Measurements from ENCODE around the gene SH2B2. TPM values are rescaled to one million over a fixed set of nuclear protein-coding genes. Genes with fewer than 3 reads are reported as not detected.
"Not testable (repeated sequence)": the region's sequence is repeated elsewhere in the genome, so short reads cannot be mapped to it uniquely, and the experiment has no call there.

Gene SH2B2
- total RNA-seq, 2 donors from 2014 or later: 2.0 to 2.1 TPM

GRCh38 chr7:102317231-102318059, 30.8 kb downstream of the SH2B2 start:
- no peak overlapping the region for H3K27ac Mint-ChIP-seq

DNA sequence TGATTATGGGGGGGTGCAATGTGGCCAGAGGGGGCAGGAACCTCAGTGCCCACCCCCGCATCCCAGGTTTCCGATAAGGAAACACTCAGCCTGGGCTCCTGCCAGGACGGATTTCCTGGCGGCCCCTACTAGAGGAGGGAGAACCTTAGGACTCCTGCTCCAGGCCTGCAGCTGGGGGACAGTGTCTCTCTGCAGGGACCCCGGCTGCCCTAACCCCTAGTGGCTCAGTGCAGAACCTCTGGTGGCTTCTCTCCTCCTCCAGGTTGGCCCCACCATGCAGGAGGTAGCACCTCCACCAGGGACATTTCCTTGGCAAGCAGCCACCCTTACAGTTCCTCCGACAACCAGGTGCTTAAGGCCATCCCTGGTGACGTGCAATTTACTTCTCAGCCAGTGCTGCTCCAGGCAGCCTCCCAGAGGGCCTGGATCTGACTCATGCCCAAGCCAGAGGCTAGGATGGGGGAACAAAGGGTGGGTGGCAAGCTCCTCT, 31.9 kb downstream of the SH2B2 start:
- no peak for ATAC-seq
- DNase-seq: no peak
- H3K36me3 Mint-ChIP-seq (ENCODE audit: low read depth): no peaks in the 10 kb centered on the region
- peaks cover 3% of the 10 kb centered on the region for H3K4me1 Mint-ChIP-seq
- H3K27ac Mint-ChIP-seq: no peak overlapping the region
- H3K9me3 ChIP-seq (ENCODE audit: control insufficient read depth, low read length, poor library complexity, severe bottlenecking): no peaks in the 10 kb centered on the region
- no peak overlapping the region for H3K4me3 Mint-ChIP-seq
- H3K27me3 Mint-ChIP-seq: peaks cover 11% of the 10 kb centered on the region

More at GRCh38 chr7:102317231-102318059, 30.8 kb downstream of the SH2B2 start:
- DNase-seq (no peak), ATAC-seq (no peak)
- no peaks in the 10 kb centered on the region for H3K9me3 ChIP-seq (ENCODE audit: control insufficient read depth, low read length, poor library complexity, severe bottlenecking)
- Mint-ChIP-seq H3K36me3 (ENCODE audit: low read depth) (no peaks in the 10 kb centered on the region), H3K4me3 (no peak overlapping the region), H3K4me1 (peaks cover under 1% of the 10 kb centered on the region), H3K27me3 (peaks cover 5% of the 10 kb centered on the region)

DNA sequence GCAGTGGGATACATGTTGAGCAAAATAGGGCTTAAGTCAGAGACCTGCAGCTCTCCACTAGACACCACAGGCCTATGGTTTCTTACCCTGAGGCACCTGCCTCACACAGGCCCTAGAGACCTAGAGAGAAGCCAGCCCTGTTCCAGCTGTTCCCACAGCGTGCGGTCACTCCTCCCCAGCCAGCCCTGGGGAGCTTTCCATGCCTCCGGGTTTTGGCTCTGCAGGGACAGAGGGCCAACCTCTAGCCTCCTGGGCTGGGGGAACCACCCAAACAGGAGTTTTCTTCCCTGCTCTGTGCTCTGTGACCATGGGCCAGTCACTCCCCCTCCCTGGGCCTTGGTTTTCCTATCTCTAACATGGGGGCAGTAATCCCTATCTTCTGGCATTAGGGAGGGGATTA, 33.0 kb downstream of the SH2B2 start:
- H3K27ac Mint-ChIP-seq: peak overlapping the region; percentile 39
- no peak overlapping the region for H3K4me3 Mint-ChIP-seq
- no peaks in the 10 kb centered on the region for H3K36me3 Mint-ChIP-seq (ENCODE audit: low read depth)
- ATAC-seq (no peak), DNase-seq (no peak)
- peaks cover 16% of the 10 kb centered on the region for H3K27me3 Mint-ChIP-seq
- H3K9me3 ChIP-seq (ENCODE audit: control insufficient read depth, low read length, poor library complexity, severe bottlenecking): no peaks in the 10 kb centered on the region
- H3K4me1 Mint-ChIP-seq: peaks cover 3% of the 10 kb centered on the region

GRCh38 chr7:102320181-102320580, 33.5 kb downstream of the SH2B2 start:
- H3K9me3 ChIP-seq (ENCODE audit: control insufficient read depth, low read length, poor library complexity, severe bottlenecking): no peaks in the 10 kb centered on the region
- Mint-ChIP-seq H3K4me1 (peaks cover 3% of the 10 kb centered on the region), H3K27ac (peak overlapping the region; percentile 39), H3K36me3 (ENCODE audit: low read depth) (no peaks in the 10 kb centered on the region), H3K4me3 (no peak overlapping the region), H3K27me3 (peaks cover 16% of the 10 kb centered on the region)
- ATAC-seq (no peak), DNase-seq (no peak)

GRCh38 chr7:102320601-102321350, 34.1 kb downstream of the SH2B2 start:
- Mint-ChIP-seq H3K27me3 (peaks cover 16% of the 10 kb centered on the region), H3K4me3 (no peak overlapping the region), H3K36me3 (ENCODE audit: low read depth) (no peaks in the 10 kb centered on the region), H3K4me1 (peaks cover 3% of the 10 kb centered on the region), H3K27ac (no peak overlapping the region)
- no peak for ATAC-seq
- DNase-seq: no peak
- no peaks in the 10 kb centered on the region for H3K9me3 ChIP-seq (ENCODE audit: control insufficient read depth, low read length, poor library complexity, severe bottlenecking)

- no peak for DNase-seq
- H3K27ac Mint-ChIP-seq: no peak overlapping the region
- no peak overlapping the region for H3K4me3 Mint-ChIP-seq
- peaks cover 3% of the 10 kb centered on the region for H3K4me1 Mint-ChIP-seq
- H3K27me3 Mint-ChIP-seq: peaks cover 16% of the 10 kb centered on the region
- no peaks in the 10 kb centered on the region for H3K36me3 Mint-ChIP-seq (ENCODE audit: low read depth)
- peak; percentile 58 for ATAC-seq
- no peaks in the 10 kb centered on the region for H3K9me3 ChIP-seq (ENCODE audit: control insufficient read depth, low read length, poor library complexity, severe bottlenecking)
These were observed 34.9 kb downstream of the SH2B2 start for GRCh38 chr7:102321351-102322201.

- Mint-ChIP-seq H3K36me3 (ENCODE audit: low read depth) (no peaks in the 10 kb centered on the region), H3K27me3 (peaks cover 18% of the 10 kb centered on the region), H3K4me1 (peaks cover 3% of the 10 kb centered on the region), H3K4me3 (peak overlapping the region; percentile 72), H3K27ac (no peak overlapping the region)
- H3K9me3 ChIP-seq (ENCODE audit: control insufficient read depth, low read length, poor library complexity, severe bottlenecking): no peaks in the 10 kb centered on the region
- ATAC-seq (no peak), DNase-seq (no peak)
These were observed 35.6 kb downstream of the SH2B2 start for GRCh38 chr7:102322202-102322715.

DNA sequence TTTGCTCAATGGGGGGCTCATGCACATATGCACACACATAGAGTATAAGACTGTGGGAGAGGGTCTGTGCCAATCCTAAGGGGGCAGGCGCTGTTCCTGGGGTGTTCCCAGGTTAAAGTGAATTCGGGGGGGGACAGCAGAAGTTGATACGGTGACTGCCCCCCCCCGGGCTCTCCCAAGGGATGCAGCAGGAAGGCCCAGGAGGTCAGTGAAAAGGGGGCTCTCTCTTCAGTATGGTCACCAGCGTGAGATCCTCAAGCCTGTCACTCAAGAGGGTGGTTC, 37.2 kb downstream of the SH2B2 start:
- no peaks in the 10 kb centered on the region for H3K9me3 ChIP-seq (ENCODE audit: control insufficient read depth, low read length, poor library complexity, severe bottlenecking)
- peaks cover 3% of the 10 kb centered on the region for H3K4me1 Mint-ChIP-seq
- DNase-seq (no peak), ATAC-seq (no peak)
- H3K4me3 Mint-ChIP-seq: no peak overlapping the region
- no peaks in the 10 kb centered on the region for H3K36me3 Mint-ChIP-seq (ENCODE audit: low read depth)
- peaks cover 30% of the 10 kb centered on the region for H3K27me3 Mint-ChIP-seq
- H3K27ac Mint-ChIP-seq: peak overlapping the region; percentile 57

- H3K4me1 Mint-ChIP-seq; H3K4me3 Mint-ChIP-seq; ATAC-seq; H3K9me3 ChIP-seq (ENCODE audit: control insufficient read depth, low read length, poor library complexity, severe bottlenecking); H3K36me3 Mint-ChIP-seq (ENCODE audit: low read depth); DNase-seq; H3K27ac Mint-ChIP-seq: not testable (repeated sequence)
- peaks cover 30% of the 10 kb centered on the region for H3K27me3 Mint-ChIP-seq
These were observed 38.4 kb downstream of the SH2B2 start for GRCh38 chr7:102325106-102325505.

DNA sequence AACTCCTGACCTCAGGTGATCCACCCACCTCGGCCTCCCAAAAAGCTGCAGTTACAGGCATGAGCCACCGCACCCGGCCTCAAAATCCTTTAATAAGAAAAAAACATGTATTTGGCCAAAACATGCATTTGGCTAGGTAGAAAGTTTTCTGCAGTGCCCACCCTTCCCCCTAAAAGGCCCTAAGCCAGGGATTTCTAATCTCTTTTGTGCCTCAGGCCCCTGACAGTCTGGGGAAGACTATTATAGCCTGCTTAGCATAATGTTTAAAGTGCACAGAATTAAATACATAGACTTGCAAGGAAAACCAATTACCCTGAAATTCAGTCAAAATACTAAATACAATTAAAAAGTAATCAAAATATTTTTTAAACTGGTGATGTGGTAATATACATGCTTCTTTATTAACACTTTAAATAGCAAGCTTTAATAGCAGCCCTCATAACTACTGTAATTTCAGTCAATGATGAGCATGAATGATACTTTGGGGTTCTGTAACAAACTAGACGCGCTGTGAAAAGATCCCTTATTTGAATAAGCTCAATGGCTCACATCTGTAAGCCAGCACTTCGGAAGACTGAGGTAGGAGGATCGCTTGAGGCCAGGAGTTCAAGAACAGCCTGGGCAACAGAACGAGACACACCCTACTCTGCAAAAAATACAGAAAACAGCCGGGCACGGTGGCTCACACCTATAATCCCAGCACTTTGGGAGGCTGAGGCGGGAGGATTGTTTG, 39.7 kb downstream of the SH2B2 start:
- Mint-ChIP-seq H3K36me3 (ENCODE audit: low read depth) (no peaks in the 10 kb centered on the region), H3K27ac (no peak overlapping the region), H3K27me3 (peaks cover 30% of the 10 kb centered on the region), H3K4me3 (no peak overlapping the region), H3K4me1 (peaks cover 3% of the 10 kb centered on the region)
- no peaks in the 10 kb centered on the region for H3K9me3 ChIP-seq (ENCODE audit: control insufficient read depth, low read length, poor library complexity, severe bottlenecking)
- DNase-seq (no peak), ATAC-seq (no peak)

GRCh38 chr7:102327183-102327582, 40.5 kb downstream of the SH2B2 start:
- H3K36me3 Mint-ChIP-seq (ENCODE audit: low read depth); H3K4me1 Mint-ChIP-seq; ATAC-seq; H3K27ac Mint-ChIP-seq; DNase-seq; H3K9me3 ChIP-seq (ENCODE audit: control insufficient read depth, low read length, poor library complexity, severe bottlenecking): not testable (repeated sequence)
- H3K27me3 Mint-ChIP-seq: peaks cover 33% of the 10 kb centered on the region
- peak overlapping the region; percentile 49 for H3K4me3 Mint-ChIP-seq

DNA sequence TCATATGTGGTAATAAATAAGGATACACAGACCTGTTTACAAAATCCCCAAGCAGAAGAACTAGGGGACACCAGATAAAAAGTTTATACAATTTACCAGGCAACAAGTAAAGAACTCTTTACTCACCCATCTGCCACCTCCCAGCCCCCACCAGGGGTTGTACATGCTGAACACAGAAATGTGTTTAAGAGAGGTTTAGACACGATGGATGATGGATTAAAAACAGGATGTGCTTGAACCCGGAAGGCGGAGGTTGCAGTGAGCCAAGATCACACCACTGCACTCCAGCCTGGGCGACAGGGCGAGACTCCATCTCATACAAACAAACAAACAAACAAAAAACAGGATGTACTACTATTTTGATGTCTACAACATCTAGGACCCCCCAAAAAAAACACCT, 42.2 kb downstream of the SH2B2 start:
- peaks cover 29% of the 10 kb centered on the region for H3K27me3 Mint-ChIP-seq
- peak overlapping the region; percentile 43 for H3K27ac Mint-ChIP-seq
- not testable (repeated sequence) for H3K4me3 Mint-ChIP-seq; H3K36me3 Mint-ChIP-seq (ENCODE audit: low read depth); H3K4me1 Mint-ChIP-seq; DNase-seq; ATAC-seq; H3K9me3 ChIP-seq (ENCODE audit: control insufficient read depth, low read length, poor library complexity, severe bottlenecking)
